GM12872 (cell line): Measurements from ENCODE around the gene SULT1A1.

Experiments used
- CTCF ChIP-seq: IDR thresholded peaks from 3 replicates; pipeline ENCODE4 v1.5.1; 2011; ENCODE audit warnings: low read depth, mild to moderate bottlenecking, low read length, moderate library complexity; ENCODE audit not compliant: insufficient read depth

The SULT1A1 gene

GRCh38 chr16:28590384-28591340, 19.2 kb downstream of the SULT1A1 start:
- no peak for TF ChIP-seq CTCF

- TF ChIP-seq CTCF = no peak
These were observed 19.9 kb downstream of the SULT1A1 start for GRCh38 chr16:28589930-28590329.

- no peak for TF ChIP-seq CTCF
These were observed 20.8 kb downstream of the SULT1A1 start for GRCh38 chr16:28589069-28589468.

- no peak for TF ChIP-seq CTCF
These were observed 22.5 kb downstream of the SULT1A1 start for GRCh38 chr16:28587386-28587785.

- TF ChIP-seq CTCF = no peak
These were observed 23.4 kb downstream of the SULT1A1 start for GRCh38 chr16:28586466-28586865.

- no peak for TF ChIP-seq CTCF
These were observed 24.2 kb downstream of the SULT1A1 start for GRCh38 chr16:28585674-28586073.

- no peak for TF ChIP-seq CTCF
These were observed 29.0 kb downstream of the SULT1A1 start for GRCh38 chr16:28580726-28581315.
